22Rv1 (cell line): Measurements from ENCODE around the gene NELFE.

Experiments
- CTCF ChIP-seq: fragments of 450-650 bp; IDR thresholded peaks from 2 replicates; pipeline ENCODE4 v1.5.1; 2017; ENCODE audit warnings: mild to moderate bottlenecking
- ZFX ChIP-seq: fragments of 450-650 bp; IDR thresholded peaks from 2 replicates; pipeline ENCODE4 v1.6.1; 2017; ENCODE audit warnings: antibody characterized with exemption, borderline replicate concordance

GRCh38 chr6:31969712-31970603 lies 11.2 kb upstream of the NELFE start:
- TF ChIP-seq CTCF (no peak), ZFX (no peak)
